ENCODE data around the gene NR2F2.

The NR2F2 gene

GRCh38 chr15:96344060-96344705 lies 13.7 kb downstream of the NR2F2 start:
- no peak for DNase-seq

- DNase-seq, result no peak
Observed at GRCh38 chr15:96344706-96345559, 14.4 kb downstream of the NR2F2 start.

GRCh38 chr15:96345560-96346399 lies 15.3 kb downstream of the NR2F2 start:
- no peak for DNase-seq

GRCh38 chr15:96346409-96346970 lies 16.0 kb downstream of the NR2F2 start:
- DNase-seq, result no peak

- DNase-seq, result no peak
Observed at GRCh38 chr15:96347181-96348111, 16.9 kb downstream of the NR2F2 start.

GRCh38 chr15:96348112-96349027 lies 17.9 kb downstream of the NR2F2 start:
- DNase-seq, result no peak

- no peak for DNase-seq
Observed at GRCh38 chr15:96349034-96349856, 18.7 kb downstream of the NR2F2 start.

DNA sequence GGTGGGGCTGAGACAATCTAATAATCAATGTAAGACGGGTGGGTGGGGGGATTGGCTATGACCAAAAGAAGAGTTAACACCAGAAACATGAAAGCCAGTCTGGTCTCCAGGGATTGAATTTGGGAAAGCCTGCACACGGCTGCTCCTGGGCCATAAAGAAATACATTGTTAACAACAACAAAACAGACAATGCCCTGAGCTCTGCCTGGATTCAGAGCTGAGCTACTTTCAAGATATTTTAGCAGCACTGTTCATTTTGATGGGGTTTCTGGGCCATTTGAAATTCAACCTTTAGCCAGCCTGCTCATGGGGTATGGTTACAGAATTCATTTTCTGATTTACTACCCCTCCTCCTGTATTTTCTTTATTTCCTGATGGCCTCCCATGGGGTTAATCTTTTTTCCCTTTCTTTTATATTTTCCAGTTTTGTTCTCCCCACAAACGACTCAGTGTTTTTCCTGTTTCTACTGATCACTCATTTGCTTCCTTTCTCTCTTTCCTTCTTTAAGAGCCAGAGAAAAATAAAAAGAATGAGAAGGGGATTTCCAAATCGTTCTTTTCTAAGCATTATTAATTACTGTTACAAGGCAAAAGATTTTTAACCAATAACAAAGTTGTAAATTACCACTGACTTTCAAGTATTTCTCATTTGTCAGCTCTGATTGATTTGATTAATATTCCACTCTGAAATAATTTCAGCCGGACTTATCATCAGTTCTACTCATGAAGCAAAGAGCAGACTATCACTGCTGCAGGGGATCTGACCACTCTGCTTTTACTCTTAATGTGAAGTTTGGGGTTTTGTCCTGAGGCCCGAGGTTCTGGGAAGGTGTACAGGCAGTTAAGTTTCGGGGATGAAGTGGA lies 19.6 kb downstream of the NR2F2 start:
- DNase-seq, result no peak

- DNase-seq, result no peak
Observed at GRCh38 chr15:96350934-96351724, 20.6 kb downstream of the NR2F2 start.

- no peak for DNase-seq
Observed at GRCh38 chr15:96351761-96352603, 21.5 kb downstream of the NR2F2 start.

- DNase-seq, result no peak
Observed at GRCh38 chr15:96352604-96353405, 22.3 kb downstream of the NR2F2 start.

DNA sequence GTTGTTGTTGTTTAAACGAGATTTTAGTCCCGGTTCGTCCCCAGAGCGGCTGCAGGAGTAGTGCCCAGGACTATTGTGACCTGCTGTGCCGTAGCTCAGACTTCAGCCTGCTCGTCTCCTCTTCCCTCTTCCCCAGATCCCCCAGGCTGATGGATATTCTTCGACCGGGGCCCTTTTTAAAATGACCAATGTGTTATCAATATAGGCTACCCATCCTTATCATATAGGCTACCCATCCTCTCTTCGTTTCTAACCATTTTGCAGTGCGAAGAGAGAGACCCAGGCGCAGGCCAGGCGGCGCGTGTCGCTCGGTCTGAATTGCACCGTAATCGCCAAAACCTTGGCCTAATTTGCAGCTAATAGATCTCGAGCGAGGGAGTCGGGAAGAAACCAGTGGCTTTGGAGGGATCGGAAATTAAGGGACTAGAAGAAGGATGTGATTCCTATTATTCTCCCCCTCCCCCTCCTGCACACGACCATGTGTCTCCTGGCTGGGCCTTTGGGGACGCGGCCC lies 23.0 kb downstream of the NR2F2 start:
- DNase-seq, result no peak

GRCh38 chr15:96353930-96354730 lies 23.6 kb downstream of the NR2F2 start:
- DNase-seq, result no peak

GRCh38 chr15:96354731-96355567 lies 24.4 kb downstream of the NR2F2 start:
- DNase-seq, result no peak
